ENCODE results near the gene GET4.

- TF ChIP-seq CTCF (IDR thresholded peaks at IDR 0.05; ENCODE audit: poor library complexity) (peak; percentile 51), EZH2phosphoT487 (IDR thresholded peaks at IDR 0.05; ENCODE audit: low read depth, severe bottlenecking, unreplicated experiment) (no peak), EZH2 (IDR thresholded peaks at IDR 0.05; ENCODE audit: borderline replicate concordance) (no peak)
Measured at GRCh38 chr7:836429-836828, 39.9 kb upstream of the GET4 start.

Measured in hepatocyte (in vitro differentiated cells).